HG03064 (cell line): ENCODE measurements around the gene B3GALT4.
"Not testable (repeated sequence)": the region's sequence is repeated elsewhere in the genome, so short reads cannot be mapped to it uniquely, and the experiment has no call there.

ENCODE experiments used
- ATAC-seq: cut with Tn5 transposase; IDR thresholded peaks from one replicate; pipeline ENCODE4 v1.9.1; 2021; ENCODE audit warnings: low read depth; ENCODE audit not compliant: unreplicated experiment

Gene B3GALT4

DNA sequence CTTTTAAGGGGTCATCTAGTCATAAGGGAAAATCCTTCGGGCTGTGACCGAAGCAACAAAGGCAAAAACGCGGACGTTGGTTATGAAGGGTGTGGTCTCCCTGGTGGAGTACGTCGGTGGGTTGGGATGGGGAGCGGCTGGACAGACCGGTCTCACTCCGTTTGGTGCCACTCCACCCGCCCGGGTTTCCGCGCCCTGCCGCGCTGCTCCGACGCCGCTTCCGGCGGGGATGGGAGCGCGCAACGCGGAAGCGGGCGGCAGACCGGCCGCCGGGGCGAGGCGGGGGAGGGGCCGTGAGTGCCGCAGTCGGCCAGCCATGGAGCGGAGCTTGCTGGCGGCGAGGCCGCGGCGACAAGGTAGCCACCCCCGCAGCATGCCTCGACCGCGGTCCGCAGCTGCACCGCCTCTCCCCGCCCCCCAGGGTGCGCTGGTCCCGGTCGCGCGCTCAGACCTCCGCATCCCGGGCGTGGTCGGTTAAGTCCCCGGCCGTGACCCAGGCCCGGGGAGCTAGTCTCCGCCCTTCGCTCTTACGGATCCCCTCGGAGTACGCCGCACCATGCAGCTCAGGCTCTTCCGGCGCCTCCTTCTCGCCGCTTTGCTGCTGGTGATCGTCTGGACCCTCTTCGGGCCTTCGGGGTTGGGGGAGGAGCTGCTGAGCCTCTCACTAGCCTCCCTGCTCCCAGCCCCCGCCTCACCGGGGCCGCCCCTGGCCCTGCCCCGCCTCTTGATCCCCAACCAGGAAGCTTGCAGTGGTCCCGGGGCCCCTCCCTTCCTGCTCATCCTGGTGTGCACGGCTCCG, at the start of gene B3GALT4:
B3GALT4 (plus strand) TSS at position 260 of the 799 bp plus-strand sequence; CDS start at position 557, 297 bp downstream.
- ATAC-seq = peak; percentile 48

DNA sequence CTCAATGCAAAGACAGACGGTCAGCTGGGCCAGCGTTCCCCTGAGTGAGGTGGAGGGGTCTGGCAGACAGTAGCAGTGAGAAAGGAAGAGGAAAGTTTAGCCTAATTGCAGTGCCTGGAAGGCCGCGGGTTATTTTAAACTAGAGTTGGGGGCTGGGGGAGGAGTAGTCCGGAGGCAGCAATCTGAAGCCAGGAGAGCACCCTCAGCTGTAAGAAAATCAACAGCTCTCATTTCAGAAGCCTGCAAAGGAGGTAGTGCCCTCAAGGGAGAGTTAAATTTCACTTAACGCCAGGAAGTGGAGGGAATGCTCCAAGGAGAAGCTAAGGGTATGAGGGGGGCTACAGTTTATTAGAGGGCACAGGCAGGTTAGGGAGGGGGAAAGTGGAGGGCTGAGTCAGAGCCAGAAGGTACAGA, 41.7 kb upstream of the B3GALT4 start:
- no peak for ATAC-seq

GRCh38 chr6:33236328-33236727, 40.6 kb upstream of the B3GALT4 start:
- ATAC-seq = no peak

GRCh38 chr6:33236852-33237251, 40.1 kb upstream of the B3GALT4 start:
- no peak for ATAC-seq

- ATAC-seq = no peak
Measured at GRCh38 chr6:33237741-33238140, 39.2 kb upstream of the B3GALT4 start.

DNA sequence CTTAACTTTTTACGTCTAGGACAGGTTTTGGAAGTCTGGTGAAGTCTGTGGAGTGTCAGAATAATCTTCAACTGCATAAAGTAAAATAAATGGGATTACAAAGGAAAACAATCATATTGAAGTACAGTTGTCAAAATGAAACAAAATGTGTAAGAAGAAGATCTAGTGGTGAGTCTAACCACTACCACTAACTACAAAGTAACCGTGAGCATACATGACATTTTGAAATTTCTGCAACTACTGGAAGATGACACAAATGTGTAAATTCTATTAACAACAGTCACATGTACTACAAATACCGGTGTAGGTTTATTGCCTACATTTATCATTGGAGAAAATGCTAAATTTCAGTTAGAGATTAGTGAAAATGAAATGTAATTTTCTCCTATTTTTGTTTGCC, 35.0 kb upstream of the B3GALT4 start:
- no peak for ATAC-seq

DNA sequence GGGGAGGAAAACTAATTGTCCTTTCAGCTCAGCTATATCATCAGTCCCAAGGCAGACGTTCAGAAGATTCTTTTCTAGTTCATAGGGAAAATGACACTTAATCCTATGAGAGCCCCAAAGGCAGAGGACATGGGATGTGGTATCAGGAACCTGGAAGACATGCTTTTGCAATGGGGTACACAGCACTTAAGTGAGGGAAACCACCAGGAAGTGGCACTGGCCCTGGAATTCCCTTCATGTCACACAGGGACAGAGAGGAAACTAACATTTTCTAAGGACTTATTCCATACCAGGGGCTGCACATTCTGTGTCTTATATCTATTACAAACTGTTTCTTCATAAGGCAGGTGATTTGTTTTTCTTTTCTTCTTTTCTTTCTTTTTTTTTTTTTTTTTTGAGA, 33.4 kb upstream of the B3GALT4 start:
- ATAC-seq = no peak

DNA sequence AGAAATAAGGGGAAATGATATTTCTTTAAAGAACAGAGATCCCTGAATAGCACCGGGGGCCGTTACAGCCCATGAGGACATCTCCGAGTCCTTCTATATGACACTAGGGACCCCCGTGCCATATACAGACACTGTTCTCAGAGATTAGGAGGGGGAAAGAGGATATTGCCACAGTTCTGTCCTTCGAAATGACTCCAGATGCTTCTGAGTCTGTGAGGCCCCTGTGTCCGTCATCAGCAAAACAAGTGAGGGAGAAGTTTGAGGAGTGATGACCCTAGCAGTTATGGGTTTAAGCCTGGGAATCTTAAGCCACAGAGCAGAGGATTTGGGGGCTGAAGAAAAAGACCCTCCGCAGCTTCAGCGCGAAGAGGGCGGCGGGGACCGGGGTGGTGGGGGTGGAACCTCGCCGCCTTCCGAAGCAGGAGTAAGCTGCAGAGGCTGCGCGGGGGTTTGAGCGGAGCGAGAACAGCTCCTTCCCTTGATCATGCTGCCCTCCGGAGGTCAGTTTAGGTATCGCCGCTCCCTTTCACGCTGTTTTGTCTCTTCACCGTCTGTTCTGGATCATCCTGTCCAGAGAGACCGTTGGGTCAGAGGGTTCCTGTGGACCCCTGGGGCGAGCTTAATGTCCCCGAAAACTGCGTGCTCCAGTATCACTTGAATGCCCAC, 28.8 kb upstream of the B3GALT4 start:
- ATAC-seq = no peak

DNA sequence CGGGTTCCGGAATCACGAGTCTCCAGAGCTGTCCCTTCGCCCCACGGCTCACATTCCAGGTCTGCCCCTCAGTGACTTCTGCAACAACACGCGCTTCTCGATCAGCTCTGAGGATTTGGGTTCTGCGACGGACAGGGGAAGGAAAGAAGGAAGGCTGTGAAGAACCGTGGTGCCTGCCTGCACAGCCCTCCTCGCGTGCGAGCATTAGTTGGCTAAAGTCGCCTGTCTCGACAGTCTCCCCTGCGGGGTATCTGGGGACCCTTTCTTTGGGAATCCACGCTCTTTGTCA, 28.3 kb upstream of the B3GALT4 start:
- ATAC-seq = no peak

GRCh38 chr6:33248932-33249731, 27.8 kb upstream of the B3GALT4 start:
- peak; percentile 85 for ATAC-seq

DNA sequence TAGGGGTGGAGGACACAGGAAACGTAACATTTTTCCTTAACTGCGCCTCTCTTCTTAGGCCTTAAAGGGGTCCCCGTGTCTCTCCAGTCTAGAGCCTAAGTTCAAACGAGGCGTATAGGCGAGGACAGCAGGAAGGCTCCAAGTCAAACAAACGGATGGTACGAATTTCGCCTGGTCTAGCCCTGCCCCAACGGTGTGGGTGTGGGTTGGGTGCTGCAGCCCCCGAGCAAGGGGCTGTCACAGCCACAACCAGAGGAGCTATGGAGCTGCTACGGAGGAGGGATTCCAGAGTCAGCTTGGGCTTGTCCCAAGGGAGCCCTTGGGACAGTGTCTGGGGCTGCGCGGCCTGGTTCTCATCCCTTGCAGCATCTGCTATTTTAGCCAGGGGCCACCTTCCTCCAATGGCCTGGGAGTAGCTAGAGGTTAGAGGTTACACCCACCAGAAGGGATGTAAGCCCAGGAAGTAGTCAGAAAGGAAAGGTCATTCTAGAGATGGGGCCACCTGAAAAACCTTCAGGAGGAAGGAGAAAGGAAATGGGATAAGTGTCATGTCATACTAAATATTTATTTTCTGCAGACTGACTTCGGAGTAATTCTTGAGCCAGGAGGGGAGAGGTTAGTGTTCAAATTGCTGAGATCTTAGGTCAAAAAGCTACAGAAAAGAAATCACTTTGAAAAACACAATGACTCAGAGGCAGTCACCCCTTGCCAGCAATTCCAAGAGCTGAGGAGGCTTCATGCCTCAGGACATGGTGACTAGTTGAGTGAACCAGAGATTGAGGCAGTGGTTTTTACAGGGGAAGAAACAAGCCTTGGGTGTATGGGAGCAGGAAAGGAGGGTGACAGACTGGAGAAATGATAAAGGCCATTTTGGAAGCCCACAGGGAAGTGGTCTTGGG, 26.9 kb upstream of the B3GALT4 start:
- no peak for ATAC-seq

DNA sequence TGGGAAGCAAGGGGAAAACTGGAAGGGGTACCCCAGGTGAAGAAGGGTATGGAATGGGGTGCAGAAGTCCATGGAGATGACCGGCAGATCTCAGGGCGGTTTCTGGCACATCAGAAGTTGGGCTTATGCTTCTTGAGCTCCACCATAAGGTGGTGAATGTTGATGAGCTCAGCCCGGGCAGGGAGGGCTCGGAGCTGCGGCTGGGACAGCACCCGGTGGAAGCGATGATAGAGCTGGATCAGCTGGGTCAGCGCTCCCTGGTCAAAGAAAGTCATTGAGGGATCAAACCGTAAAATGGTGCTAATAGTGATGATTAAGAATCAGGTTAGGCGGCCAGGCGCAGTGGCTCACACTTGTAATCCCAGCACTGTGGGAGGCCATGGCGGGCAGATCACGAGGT, 26.2 kb upstream of the B3GALT4 start:
- ATAC-seq = no peak

GRCh38 chr6:33251395-33252012, 25.4 kb upstream of the B3GALT4 start:
- no peak for ATAC-seq

GRCh38 chr6:33252759-33253158, 24.2 kb upstream of the B3GALT4 start:
- ATAC-seq = no peak

- ATAC-seq = no peak
Measured at GRCh38 chr6:33254591-33254990, 22.3 kb upstream of the B3GALT4 start.

- ATAC-seq = no peak
Measured at GRCh38 chr6:33259032-33259431, 17.9 kb upstream of the B3GALT4 start.

GRCh38 chr6:33262490-33262889, 14.4 kb upstream of the B3GALT4 start:
- ATAC-seq = not testable (repeated sequence)

DNA sequence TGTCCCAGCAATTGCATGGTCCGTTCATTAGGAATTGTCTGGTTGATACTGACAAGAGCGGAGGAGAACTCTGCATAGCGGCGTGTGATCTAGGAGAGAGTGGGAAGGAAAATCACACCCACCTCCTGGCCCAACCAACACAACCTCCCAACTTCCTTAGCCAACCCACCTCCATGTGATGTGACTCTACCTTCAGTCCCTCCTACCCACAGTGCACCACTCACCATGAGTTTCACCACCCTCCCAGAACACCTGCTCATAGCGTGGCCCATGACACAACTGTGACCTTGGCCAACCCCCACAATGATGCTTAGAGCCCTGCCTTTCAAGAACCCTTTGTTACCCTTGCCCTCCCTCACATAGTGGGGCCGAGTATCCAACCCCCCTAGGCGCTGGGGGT, 12.9 kb upstream of the B3GALT4 start:
- no peak for ATAC-seq

- no peak for ATAC-seq
Measured at GRCh38 chr6:33271117-33271467, 5.8 kb upstream of the B3GALT4 start.
